Gastroesophageal sphincter (tissue), 4 donors: ENCODE measurements around the gene PTPRE. TPM values are rescaled to one million over a fixed set of nuclear protein-coding genes. Genes with fewer than 3 reads are reported as not detected.
A peak's percentile ranks its signal among the peaks of the same experiment; 100 is the strongest.

Experiments used
- ATAC-seq: fragments of 150-250 bp; one replicate; pipeline ENCODE4 v1.9.1; 2016; ENCODE audit warnings: mild to moderate bottlenecking, moderate library complexity
- H3K27ac ChIP-seq, 4 donors: fragments of 200-600 bp; sonication (generic) in 3 of 4; 1 replicate in 3 of 4; 2 replicates in 1 of 4; pipeline ENCODE4 v1.5.1; 2016 to 2019
- H3K27me3 ChIP-seq: fragments of 200-600 bp; sonication (generic); one replicate; pipeline ENCODE4 v1.5.1; 2019
- H3K36me3 ChIP-seq, 2 donors: fragments of 200-600 bp; sonication (generic); one replicate each; pipeline ENCODE4 v1.5.1; 2019; ENCODE audit warnings: control low read depth in 1 of 2
- H3K4me1 ChIP-seq, 3 donors: fragments of 200-600 bp; sonication (generic); 1 replicate in 2 of 3; 2 replicates in 1 of 3; pipeline ENCODE4 v1.5.1; 2016 to 2019; ENCODE audit warnings: control low read depth in 2 of 3
- H3K4me3 ChIP-seq, 2 donors: fragments of 200-600 bp; sonication (generic); one replicate each; pipeline ENCODE4 v1.5.1; 2019; ENCODE audit warnings: mild to moderate bottlenecking in 1 of 2, moderate library complexity in 1 of 2
- H3K9me3 ChIP-seq, 3 donors: fragments of 200-600 bp; sonication (generic); one replicate each; pipeline ENCODE4 v1.5.1; 2017 to 2019; ENCODE audit warnings: control low read depth in 2 of 3
- CTCF ChIP-seq, 4 experiments: fragments of 200-600 bp in 2 of 4; fragments of 450-650 bp in 2 of 4; sonication (generic) in 1 of 4; IDR thresholded peaks; one replicate each; pipeline ENCODE4 v1.5.1; 2017 to 2019; ENCODE audit warnings: antibody characterized with exemption in 4 of 4, mild to moderate bottlenecking in 2 of 4, moderate library complexity in 2 of 4
- EP300 ChIP-seq: sonication (generic); formaldehyde crosslinking; IDR thresholded peaks from one replicate; pipeline ENCODE4 v1.6.1; 2017; ENCODE audit warnings: antibody characterized with exemption, mild to moderate bottlenecking
- POLR2A ChIP-seq, 2 donors: fragments of 450-650 bp; IDR thresholded peaks; one replicate each; pipeline ENCODE4 v1.6.1; 2017; ENCODE audit warnings: antibody characterized with exemption in 2 of 2, mild to moderate bottlenecking in 2 of 2, moderate library complexity in 1 of 2
- POLR2AphosphoS5 ChIP-seq: sonication (generic); formaldehyde crosslinking; IDR thresholded peaks from one replicate; pipeline ENCODE4 v1.6.1; 2017; ENCODE audit warnings: antibody characterized with exemption
- WGBS, 2 donors: methylation state at CpG; one replicate each; pipeline ENCODE4 v1.1.5; 2018; ENCODE audit warnings: low coverage in 1 of 2; 5-methylcytosine and 5-hydroxymethylcytosine counted together
- total RNA-seq, 4 donors: library from RNA; depleted of rRNA; stranded (reverse); fragments of >200 nt; gene quantifications; one replicate each; pipeline ENCODE4 v1.1.0, GENCODE V29; 2016

The PTPRE gene
- total RNA-seq, 4 donors from 2014 or later = 6.4 to 16.4 (median 8.5) TPM

- Histone ChIP-seq H3K27ac (peak overlapping the region in 3 of 4 donors; percentile 58 to 67 (median 58)), H3K36me3 (peaks cover 0 to 6% of the 10 kb centered on the region in 2 donors), H3K9me3 (no peaks in the 10 kb centered on the region), H3K4me1 (peaks cover 0 to 25% (median 14%) of the 10 kb centered on the region in 3 donors), H3K4me3 (peak overlapping the region in 1 of 2 donors; percentile 32), H3K27me3 (no peaks in the 10 kb centered on the region)
- ATAC-seq = no peak
- TF ChIP-seq CTCF (IDR thresholded peaks at IDR 0.05) (no peak), EP300 (no peak), POLR2AphosphoS5 (no peak), POLR2A (IDR thresholded peaks at IDR 0.05) (no peak)
- WGBS, 2 donors = 39 to 100% methylated on average over 3 to 4 of the region's 6 CpGs
Measured at GRCh38 chr10:128048819-128049210, 141.9 kb downstream of the PTPRE start.

GRCh38 chr10:128049226-128050120 is 142.6 kb downstream of the PTPRE start:
- TF ChIP-seq POLR2AphosphoS5 = no peak
- TF ChIP-seq EP300 = no peak
- no peak for TF ChIP-seq CTCF (IDR thresholded peaks at IDR 0.05)
- no peak for TF ChIP-seq POLR2A (IDR thresholded peaks at IDR 0.05)
- WGBS, 2 donors = 40% methylated on average over 1 of the region's 23 CpGs; no CpG with 5 or more reads in 1 of the 2 donors
- Histone ChIP-seq H3K9me3 (no peaks in the 10 kb centered on the region), H3K27me3 (no peaks in the 10 kb centered on the region), H3K4me1 (peaks cover 0 to 25% (median 14%) of the 10 kb centered on the region in 3 donors), H3K36me3 (peaks cover 0 to 8% of the 10 kb centered on the region in 2 donors), H3K27ac (peak overlapping the region in 3 of 4 donors; percentile 58 to 67 (median 58)), H3K4me3 (peak overlapping the region in 1 of 2 donors; percentile 32)
- no peak for ATAC-seq

GRCh38 chr10:128050121-128050516 is 143.2 kb downstream of the PTPRE start:
- peaks cover 0 to 14% of the 10 kb centered on the region in 2 donors for H3K36me3 ChIP-seq
- H3K27ac ChIP-seq = peak overlapping the region in 2 of 4 donors; percentile 43 to 67
- 25 to 39% methylated on average over 1 of the region's 1 CpG for WGBS, 2 donors
- no peaks in the 10 kb centered on the region for H3K9me3 ChIP-seq
- no peak for TF ChIP-seq EP300
- TF ChIP-seq POLR2A (IDR thresholded peaks at IDR 0.05) = no peak
- TF ChIP-seq POLR2AphosphoS5 = no peak
- no peak for TF ChIP-seq CTCF (IDR thresholded peaks at IDR 0.05)
- ATAC-seq = no peak
- no peak overlapping the region for H3K4me3 ChIP-seq
- H3K27me3 ChIP-seq = no peaks in the 10 kb centered on the region
- H3K4me1 ChIP-seq = peaks cover 0 to 25% (median 14%) of the 10 kb centered on the region in 3 donors

- no peak overlapping the region for H3K4me3 ChIP-seq
- H3K36me3 ChIP-seq = peaks cover 0 to 23% of the 10 kb centered on the region in 2 donors
- H3K27ac ChIP-seq = peak overlapping the region in 3 of 4 donors; percentile 39 to 54 (median 51)
- H3K4me1 ChIP-seq = peaks cover 0 to 25% (median 14%) of the 10 kb centered on the region in 3 donors
- H3K9me3 ChIP-seq = no peaks in the 10 kb centered on the region
- ATAC-seq = peak; percentile 46
- no peaks in the 10 kb centered on the region for H3K27me3 ChIP-seq
- no peak for TF ChIP-seq POLR2AphosphoS5
- TF ChIP-seq EP300 = no peak
- no peak for TF ChIP-seq CTCF (IDR thresholded peaks at IDR 0.05)
- TF ChIP-seq POLR2A (IDR thresholded peaks at IDR 0.05) = no peak
Measured at GRCh38 chr10:128050936-128051335, 144.0 kb downstream of the PTPRE start.
